Activated CD4-positive, alpha-beta T cell treated with anti-CD3 and anti-CD28 coated beads, Interleukin-2, Interleukin-4, amounts not matched to agents 100 ng/mL and 50 ng/mL, durations not matched to agents 16 hours and 8 hours (primary cell): ENCODE data around the gene MDFI.
"Not testable (repeated sequence)": the region's sequence is repeated elsewhere in the genome, so short reads cannot be mapped to it uniquely, and the experiment has no call there.

Source experiments
- DNase-seq: peaks from one replicate; pipeline ENCODE4 v3.0.0-alpha.2; 2020; ENCODE audit warnings: low spot score

MDFI gene

GRCh38 chr6:41602864-41603608, 35.2 kb upstream of the MDFI start:
- peak; percentile 83 for DNase-seq

DNA sequence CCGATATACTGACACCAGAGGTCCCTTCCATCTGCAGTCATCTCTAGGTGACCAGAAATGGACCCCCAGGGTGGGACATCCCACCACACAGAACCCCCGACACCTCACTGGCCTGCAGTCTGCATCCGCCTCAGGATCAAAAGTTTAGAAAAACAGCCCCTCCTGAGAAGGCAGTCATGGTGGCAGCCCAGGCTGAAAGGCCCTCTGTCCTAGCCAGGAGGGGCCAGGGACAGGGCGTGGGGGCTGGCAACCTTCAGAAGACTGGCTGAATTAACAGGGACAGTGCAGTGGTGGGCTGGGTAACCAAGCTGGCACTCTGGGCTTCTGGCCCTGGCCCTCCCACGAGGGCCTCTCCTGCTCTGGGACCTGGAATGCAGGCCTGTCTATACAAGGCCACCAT, 34.3 kb upstream of the MDFI start:
- no peak for DNase-seq

DNA sequence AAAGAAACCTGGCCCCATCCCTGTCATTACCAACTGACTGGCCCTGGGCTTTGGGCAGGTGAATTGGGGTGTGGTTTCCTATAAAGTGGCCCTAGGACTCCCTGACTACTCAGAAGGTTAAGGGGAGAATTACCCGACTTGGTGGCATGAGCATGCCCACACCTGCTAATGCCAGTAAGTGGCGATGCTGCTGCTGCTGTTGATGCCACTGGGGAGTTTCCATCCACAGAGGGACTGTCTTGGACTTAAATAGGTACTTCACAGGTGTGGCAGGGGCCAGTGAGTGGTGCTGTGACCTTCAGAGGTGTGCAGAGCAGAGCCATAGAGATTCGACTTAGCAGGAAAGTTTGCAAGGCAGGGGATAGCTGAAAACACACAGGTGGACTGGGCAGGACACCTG, 32.6 kb upstream of the MDFI start:
- no peak for DNase-seq

DNA sequence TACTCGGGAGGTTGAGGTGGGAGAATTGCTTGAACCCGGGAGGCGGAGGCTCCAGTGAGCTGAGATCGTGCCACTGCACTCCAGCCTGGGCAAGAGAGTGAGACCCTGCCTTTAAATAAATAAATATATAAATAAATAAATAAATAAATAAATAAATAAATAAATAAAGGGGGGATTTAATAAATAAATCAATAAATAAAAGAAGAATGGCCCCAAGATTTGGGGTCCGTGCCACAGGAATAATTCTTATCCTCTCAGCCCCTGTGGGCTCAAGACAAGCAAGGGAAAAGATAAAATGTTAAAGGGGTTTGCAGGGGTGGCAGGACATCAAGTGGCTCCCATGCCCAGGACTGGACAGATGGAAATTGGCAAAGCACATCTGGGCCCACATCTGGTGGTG, 31.2 kb upstream of the MDFI start:
- no peak for DNase-seq

DNA sequence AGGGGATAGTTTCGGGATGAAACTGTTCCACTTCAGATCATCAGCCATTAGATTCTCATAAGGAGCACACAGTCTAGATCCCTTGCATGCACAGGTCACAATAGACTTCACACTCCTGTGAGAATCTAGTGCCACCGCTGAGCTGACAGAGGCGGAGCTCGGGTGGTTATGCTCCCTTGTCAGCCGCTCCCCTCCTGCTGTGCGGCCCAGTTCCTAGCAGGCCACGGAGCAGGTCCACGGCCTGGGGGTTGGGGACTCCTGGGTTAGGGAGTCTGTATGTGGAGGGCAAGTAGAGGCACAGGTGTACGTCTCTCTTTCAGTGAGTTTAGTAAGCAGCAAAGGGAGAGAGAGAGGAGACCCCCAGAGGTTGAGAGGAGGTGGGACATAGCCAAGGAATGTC, 30.5 kb upstream of the MDFI start:
- DNase-seq, result no peak

DNA sequence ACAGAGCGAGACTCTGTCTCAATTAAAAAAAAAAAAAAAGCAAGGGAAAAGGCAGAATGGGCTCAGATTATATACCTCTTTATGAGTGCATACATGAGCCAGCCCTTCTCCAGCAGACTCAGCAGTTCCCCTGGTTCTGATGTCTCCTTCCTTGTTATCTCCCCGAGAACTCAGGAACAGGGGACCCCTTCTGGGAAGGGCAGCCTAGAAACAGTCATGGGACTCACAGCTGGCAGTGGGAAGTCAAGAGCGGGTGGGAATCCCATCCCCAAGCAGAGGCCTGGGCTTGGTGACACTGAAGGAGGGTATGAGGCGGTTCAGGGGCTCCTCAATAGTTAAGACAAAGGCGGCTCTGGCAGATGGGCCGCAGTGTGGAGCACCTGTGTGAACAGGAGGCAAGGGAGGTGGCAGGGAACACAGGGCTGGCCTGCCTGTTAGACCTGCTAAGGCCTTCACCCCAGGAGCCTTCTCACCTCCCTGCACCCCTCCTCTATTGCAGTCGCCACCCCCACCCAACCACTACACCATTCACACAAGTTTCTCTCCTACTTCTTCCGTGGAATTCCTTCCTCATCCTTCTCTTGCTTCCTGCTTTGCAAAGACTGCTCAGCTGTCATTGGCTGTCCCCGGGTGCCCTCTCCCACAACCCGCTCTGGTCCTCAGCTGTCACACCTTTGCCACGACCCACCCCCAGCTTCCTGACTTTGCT, 29.7 kb upstream of the MDFI start:
- no peak for DNase-seq

GRCh38 chr6:41614715-41615114, 23.6 kb upstream of the MDFI start:
- DNase-seq, result no peak

DNA sequence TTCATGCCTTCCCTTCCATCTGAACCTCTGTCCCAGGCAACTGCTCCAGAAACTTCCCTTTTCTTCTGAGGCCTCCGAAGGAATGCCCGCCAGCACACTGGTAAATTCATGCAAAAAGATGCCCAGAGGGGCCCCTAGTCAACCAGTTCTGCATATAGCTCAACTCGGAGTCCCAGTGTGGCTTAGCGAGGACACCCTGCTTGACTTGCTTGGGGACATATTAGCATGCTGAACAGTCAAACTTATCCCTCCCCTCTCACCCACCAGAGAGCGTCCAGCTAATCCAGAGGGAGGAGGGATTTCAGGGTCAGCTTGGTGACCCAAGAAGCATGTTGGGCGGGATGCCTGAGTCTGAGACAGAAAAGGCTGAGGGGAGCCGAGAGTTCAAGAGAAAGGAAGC, 23.0 kb upstream of the MDFI start:
- DNase-seq, result no peak

DNA sequence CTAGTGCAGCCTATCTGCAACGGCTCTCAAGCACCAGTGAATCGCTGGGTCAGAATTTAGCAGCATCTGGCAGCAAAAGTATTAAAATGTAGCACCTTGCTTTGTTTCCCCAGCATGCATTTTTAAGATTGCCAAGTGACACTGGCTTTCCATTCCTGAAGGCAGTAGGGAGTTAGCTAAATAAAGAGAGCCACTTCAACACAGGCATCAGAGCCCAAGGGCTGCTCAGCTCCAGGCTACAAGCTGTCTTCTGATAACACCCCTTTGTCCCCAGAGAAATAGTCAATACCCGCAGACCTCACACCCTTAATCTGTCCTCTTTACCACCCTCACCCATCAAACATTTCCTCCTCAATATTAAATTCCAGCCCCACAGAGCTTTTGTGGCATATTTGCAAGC, 19.7 kb upstream of the MDFI start:
- DNase-seq, result no peak

DNA sequence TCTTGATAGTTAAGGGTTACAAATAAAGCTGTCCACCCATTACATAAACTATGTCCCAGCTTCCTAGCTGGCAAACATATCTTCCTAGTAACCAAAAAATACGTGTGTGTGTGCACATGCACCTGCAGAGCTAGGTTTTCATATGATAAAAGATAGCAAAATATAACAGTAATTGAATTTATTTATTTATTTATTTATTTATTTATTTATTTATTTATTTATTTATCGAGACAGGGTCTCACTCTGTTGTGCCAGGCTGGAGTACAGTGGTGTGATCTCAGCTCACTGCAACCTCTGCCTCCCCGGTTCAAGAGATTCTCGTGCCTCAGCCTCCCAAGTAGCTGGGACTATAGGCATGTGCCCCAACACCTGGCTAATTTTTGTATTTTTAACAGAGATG, 19.1 kb upstream of the MDFI start:
- DNase-seq, result not testable (repeated sequence)

GRCh38 chr6:41621367-41621766, 16.9 kb upstream of the MDFI start:
- no peak for DNase-seq

- no peak for DNase-seq
Observed at GRCh38 chr6:41621802-41622201, 16.5 kb upstream of the MDFI start.

DNA sequence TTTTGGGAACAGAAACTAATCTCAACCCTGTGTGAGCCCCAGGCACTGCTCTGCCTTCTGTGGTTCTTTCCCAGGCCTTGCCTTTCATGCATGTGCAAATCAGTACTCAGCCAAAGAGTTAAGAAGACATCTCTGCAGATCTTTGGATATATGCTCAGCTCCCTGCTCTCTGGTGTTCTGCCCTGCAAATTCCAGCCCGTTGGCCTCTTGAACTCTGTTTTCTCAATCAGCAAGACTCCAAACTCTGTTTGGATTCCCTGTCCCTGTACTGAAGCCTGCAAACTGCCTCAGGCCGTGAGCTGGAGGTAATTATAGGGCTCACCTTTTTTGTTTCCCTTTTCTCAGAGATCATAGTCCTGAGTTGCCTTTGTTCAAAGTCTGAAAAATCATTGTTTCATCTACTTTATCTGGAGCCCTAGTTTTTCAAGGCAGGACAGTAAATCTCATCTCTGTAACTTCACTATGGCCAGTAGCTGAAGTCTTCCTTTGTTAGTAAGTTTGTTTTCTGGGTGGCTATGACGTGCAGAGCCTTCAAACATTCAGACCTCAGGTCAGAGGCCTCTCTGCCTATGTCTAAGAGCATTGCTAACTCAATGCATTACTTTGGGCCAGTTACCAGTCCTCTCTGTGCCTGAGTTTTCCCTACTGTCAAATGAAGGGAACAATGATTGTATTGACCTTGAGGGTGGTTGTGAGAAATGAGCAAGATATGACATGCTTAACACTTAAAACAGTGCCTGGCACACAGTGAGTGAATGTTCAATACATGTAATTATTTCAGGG, 15.9 kb upstream of the MDFI start:
- no peak for DNase-seq

- no peak for DNase-seq
Observed at GRCh38 chr6:41623330-41623729, 14.9 kb upstream of the MDFI start.

GRCh38 chr6:41624621-41625380, 13.5 kb upstream of the MDFI start:
- DNase-seq, result no peak

DNA sequence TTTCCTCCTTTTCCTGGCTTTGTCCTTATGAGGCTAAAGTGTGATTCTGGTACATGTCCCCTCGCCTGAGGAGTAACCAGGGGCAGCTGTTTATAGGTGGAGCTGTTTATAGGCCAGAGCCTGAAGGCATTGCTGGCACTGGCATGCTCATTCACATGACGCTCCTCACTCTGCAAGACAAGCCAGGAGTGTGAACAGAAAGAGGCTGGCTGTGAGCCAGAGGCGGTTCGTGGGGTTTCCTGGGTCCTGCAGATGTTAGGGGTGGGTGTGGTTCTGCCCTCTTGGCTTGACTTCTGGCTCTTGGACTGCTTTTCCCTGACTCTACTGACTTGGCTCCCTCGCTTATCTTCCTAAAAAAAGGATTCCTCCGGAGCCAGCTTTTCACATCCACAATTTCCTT, 12.8 kb upstream of the MDFI start:
- no peak for DNase-seq

GRCh38 chr6:41626022-41626421, 12.2 kb upstream of the MDFI start:
- no peak for DNase-seq

- DNase-seq, result no peak
Observed at GRCh38 chr6:41626917-41627316, 11.4 kb upstream of the MDFI start.

DNA sequence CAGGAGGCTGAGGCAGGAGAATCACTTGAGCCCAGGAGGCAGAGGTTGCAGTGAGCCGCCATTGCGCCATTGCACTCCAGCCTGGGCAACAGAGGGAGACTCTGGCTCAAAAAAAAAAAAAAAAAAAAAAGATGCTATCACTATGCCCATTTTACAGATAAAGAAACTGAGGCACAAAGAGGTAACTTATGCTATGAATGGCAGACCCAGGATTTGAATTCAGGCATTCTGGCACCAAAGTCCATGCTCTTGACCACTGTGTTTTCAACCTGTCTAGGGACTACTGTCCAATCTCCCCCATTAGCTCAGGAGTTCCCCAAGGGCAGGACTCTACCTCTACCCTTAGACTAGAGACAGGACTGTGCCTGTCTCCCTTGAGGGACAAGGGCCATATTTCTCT, 9.1 kb upstream of the MDFI start:
- DNase-seq, result no peak

GRCh38 chr6:41630069-41630468, 8.2 kb upstream of the MDFI start:
- no peak for DNase-seq

DNA sequence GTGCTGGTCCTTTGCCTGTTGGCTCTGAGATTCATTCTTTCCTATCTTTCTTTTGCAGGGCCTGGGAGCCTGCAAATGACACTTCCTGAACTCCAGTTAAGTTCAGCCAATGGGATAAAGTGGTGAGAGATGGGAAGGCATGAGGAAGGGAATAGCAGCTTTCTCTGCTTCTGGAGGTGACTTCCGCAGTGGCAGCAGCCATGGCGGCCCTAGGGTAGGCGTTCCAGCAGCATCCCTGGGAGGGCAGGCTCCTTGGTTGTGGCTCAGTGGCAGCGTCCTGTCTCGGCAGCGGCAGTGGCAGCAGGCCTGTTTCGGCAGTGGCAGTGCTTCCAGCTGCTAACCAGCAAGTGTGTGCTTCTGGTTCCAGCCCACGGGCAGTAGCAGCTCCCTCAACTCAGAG, 7.3 kb upstream of the MDFI start:
- DNase-seq, result no peak

- no peak for DNase-seq
Observed at GRCh38 chr6:41633056-41633634, 5.1 kb upstream of the MDFI start.
